ENCODE data around the gene UNC13C.

DNA sequence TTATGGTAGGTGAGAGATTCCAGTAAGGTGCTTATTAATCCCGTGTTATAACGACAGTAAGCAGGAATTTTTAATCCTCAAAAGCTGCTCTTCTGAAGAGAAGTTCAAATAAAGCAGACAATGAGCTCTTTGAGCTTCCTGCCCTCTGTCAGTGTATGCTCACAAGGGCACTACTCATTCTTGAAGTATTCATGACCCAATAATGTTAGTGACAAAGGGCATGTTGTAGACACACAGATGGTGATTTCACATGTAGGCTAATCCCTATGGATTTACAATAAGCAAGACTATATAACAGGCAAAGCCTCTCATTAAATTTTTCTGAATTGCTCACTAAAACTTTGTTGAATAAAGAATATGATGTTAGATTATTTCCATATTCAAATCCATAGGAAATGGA is 639.9 kb downstream of the UNC13C start:
- TF ChIP-seq REST (IDR thresholded peaks at IDR 0.05; ENCODE audit: low read depth, low read length) (no peak), POLR2AphosphoS5 (IDR thresholded peaks at IDR 0.05; ENCODE audit: low read length) (no peak), POLR2AphosphoS2 (IDR thresholded peaks at IDR 0.05; ENCODE audit: low read depth, low read length) (no peak), IKZF1 (conservative IDR thresholded peaks at IDR 0.05) (no peak), SP1 (IDR thresholded peaks at IDR 0.05; ENCODE audit: low read depth, low read length) (no peak), GATAD2B (conservative IDR thresholded peaks at IDR 0.05; ENCODE audit: low read depth) (no peak), POLR2A (IDR thresholded peaks at IDR 0.05; ENCODE audit: low read depth, low read length) (no peak), SUZ12 (IDR thresholded peaks at IDR 0.05; ENCODE audit: unreplicated experiment) (no peak), EZH2 (IDR thresholded peaks at IDR 0.05; ENCODE audit: borderline replicate concordance, control insufficient read depth, low read depth, low read length) (no peak), CREB1 (IDR thresholded peaks at IDR 0.05; ENCODE audit: low read depth) (no peak), SIN3A (IDR thresholded peaks at IDR 0.05; ENCODE audit: low read depth, low read length) (no peak)
- TF ChIP-seq, protein P1, sequence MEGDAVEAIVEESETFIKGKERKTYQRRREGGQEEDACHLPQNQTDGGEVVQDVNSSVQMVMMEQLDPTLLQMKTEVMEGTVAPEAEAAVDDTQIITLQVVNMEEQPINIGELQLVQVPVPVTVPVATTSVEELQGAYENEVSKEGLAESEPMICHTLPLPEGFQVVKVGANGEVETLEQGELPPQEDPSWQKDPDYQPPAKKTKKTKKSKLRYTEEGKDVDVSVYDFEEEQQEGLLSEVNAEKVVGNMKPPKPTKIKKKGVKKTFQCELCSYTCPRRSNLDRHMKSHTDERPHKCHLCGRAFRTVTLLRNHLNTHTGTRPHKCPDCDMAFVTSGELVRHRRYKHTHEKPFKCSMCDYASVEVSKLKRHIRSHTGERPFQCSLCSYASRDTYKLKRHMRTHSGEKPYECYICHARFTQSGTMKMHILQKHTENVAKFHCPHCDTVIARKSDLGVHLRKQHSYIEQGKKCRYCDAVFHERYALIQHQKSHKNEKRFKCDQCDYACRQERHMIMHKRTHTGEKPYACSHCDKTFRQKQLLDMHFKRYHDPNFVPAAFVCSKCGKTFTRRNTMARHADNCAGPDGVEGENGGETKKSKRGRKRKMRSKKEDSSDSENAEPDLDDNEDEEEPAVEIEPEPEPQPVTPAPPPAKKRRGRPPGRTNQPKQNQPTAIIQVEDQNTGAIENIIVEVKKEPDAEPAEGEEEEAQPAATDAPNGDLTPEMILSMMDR (IDR thresholded peaks at IDR 0.05 in 2 of 3, conservative IDR thresholded peaks at IDR 0.05 in 1 of 3; ENCODE audit: control insufficient read depth in 2 of 3, extremely low read depth in 1 of 3, insufficient read depth in 1 of 3, low read depth in 3 of 3, low read length in 3 of 3): no peak

Data from GM12878 (cell line).